DMS79 treated with DMSO at 0.1 percent for 48 hours (cell line): ENCODE data around the gene ADM2.

Experiments used
- DNase-seq: peaks from one replicate; lab custom pipeline; 2025; lab: John Stamatoyannopoulos, UW

The ADM2 gene

GRCh38 chr22:50467773-50468440 lies 13.4 kb upstream of the ADM2 start:
- no peak for DNase-seq

GRCh38 chr22:50468626-50469025 lies 12.7 kb upstream of the ADM2 start:
- DNase-seq: no peak

GRCh38 chr22:50469377-50470305 lies 11.7 kb upstream of the ADM2 start:
- peak; percentile 32 for DNase-seq

GRCh38 chr22:50470491-50470890 lies 10.9 kb upstream of the ADM2 start:
- DNase-seq: no peak

GRCh38 chr22:50471197-50471847 lies 10.0 kb upstream of the ADM2 start:
- no peak for DNase-seq

GRCh38 chr22:50471962-50472361 lies 9.4 kb upstream of the ADM2 start:
- DNase-seq: no peak

GRCh38 chr22:50473088-50473487 lies 8.3 kb upstream of the ADM2 start:
- no peak for DNase-seq

- no peak for DNase-seq
Observed at GRCh38 chr22:50473855-50474671, 7.3 kb upstream of the ADM2 start.

GRCh38 chr22:50474710-50475651 lies 6.4 kb upstream of the ADM2 start, which contains the start of gene SBF1:
TSS of gene SBF1 (minus strand) at chr22:50475035. CDS start at chr22:50474840, 195 bp downstream.
- DNase-seq: peak; percentile 52

- DNase-seq: no peak
Observed at GRCh38 chr22:50475652-50476002, 5.7 kb upstream of the ADM2 start.

GRCh38 chr22:50476868-50477267 lies 4.5 kb upstream of the ADM2 start:
- DNase-seq: peak; percentile 11

GRCh38 chr22:50477923-50478322 lies 3.4 kb upstream of the ADM2 start:
- DNase-seq: no peak

- DNase-seq: no peak
Observed at GRCh38 chr22:50479721-50480120, 1.6 kb upstream of the ADM2 start.

- no peak for DNase-seq
Observed at GRCh38 chr22:50481045-50481439, 301 bp upstream of the ADM2 start.

- no peak for DNase-seq
Observed at GRCh38 chr22:50482107-50483074, 1.0 kb downstream of the ADM2 start.

- no peak for DNase-seq
Observed at GRCh38 chr22:50483106-50483505, 1.8 kb downstream of the ADM2 start.

GRCh38 chr22:50483556-50483955 lies 2.2 kb downstream of the ADM2 start:
- DNase-seq: no peak

- DNase-seq: no peak
Observed at GRCh38 chr22:50483977-50484853, 2.9 kb downstream of the ADM2 start.
